SK-MEL-5 (cell line): ENCODE results near the gene ARID2. TPM values are rescaled to one million over a fixed set of nuclear protein-coding genes. Genes with fewer than 3 reads are reported as not detected.

ENCODE experiments used
- DNase-seq: peaks from one replicate; pipeline ENCODE4 v3.0.0-alpha.2; 2016; ENCODE audit warnings: low read depth, low spot score
- in situ Hi-C: cut with HindIII; loops from 2 replicates; pipeline ENCODE4 v1.10.0; 2016; ENCODE audit warnings: low sequenced_read_pairs, high pct_unique_total_duplicates, low pct_unique_long_range_greater_than_20kb
- total RNA-seq: library from RNA; depleted of rRNA; stranded (reverse); fragments of >200 nt; shearing (Covaris generic); gene quantifications from 2 replicates; pipeline ENCODE4 v1.2.3, GENCODE V29; 2014

Gene ARID2
- total RNA-seq, 1 experiment from 2014 or later = 21.9 TPM

- DNase-seq = no peak
- in situ Hi-C loops = no loop called here
These were observed 8.1 kb downstream of the ARID2 start for GRCh38 chr12:45737638-45738037.

DNA sequence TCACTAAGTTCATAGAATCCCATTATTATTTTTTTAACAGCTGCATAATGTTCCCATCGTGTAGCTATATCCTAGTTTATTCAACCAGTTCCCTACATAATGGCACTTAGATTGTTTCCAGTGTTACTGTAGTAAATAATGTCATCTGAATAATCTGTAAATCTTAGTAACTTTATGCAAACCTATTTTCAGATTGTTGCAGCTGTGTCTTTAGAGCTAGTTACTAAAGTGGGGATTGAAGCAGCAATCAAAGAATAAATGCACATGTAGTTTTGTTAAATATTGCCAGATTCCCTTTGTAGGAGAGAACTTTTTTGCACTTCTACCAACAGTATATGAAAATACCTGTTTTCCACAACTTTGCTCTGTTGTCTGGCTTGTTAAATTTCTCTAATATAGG, 13.1 kb downstream of the ARID2 start:
- in situ Hi-C loops = no loop called here
- no peak for DNase-seq

DNA sequence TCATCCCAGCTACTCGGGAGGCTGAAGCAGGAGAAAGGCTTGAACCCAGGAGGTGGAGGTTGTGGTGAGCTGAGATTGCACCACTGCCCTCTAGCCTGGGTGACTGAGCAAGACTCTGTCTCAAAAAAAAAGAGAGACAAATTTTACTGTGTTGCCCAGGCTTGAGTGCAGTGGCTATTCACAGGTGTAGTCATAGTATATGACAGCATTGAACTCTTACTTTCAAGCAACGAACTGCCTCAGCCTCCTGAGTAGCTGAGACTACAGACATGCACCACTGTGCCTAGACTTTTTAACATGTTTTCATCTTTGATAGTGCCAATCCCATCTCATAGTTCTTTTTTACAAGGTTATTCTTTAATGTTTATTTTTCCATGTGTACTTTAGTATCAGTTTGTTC, 13.7 kb downstream of the ARID2 start:
- in situ Hi-C loops = no loop called here
- DNase-seq = no peak

- DNase-seq = peak; percentile 55
- in situ Hi-C loops = no loop called here
These were observed 16.4 kb downstream of the ARID2 start for GRCh38 chr12:45745861-45746277.

GRCh38 chr12:45756666-45757065, 27.2 kb downstream of the ARID2 start:
- DNase-seq = no peak
- in situ Hi-C loops = no loop called here

GRCh38 chr12:45757172-45757571, 27.7 kb downstream of the ARID2 start:
- DNase-seq = no peak
- in situ Hi-C loops = no loop called here

DNA sequence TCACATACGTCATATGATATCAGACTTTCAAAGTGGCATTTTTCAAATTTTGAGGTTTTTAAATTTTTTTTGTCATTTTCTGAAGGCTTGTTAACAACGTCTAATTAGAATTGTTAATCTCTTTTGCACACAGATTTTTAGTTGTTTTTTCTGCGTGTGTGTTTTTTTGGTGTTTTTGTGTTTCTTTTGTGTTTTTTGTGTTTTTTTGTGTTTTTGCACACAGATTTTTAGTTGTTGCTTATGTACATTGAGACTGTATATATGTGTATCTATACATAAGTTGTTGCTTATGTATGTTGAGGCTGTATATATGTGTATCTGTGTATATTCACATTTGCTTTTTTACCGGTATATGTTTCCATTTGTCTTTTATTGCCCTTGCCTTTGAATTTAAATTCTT, 30.8 kb downstream of the ARID2 start:
- in situ Hi-C loops = no loop called here
- DNase-seq = no peak

- DNase-seq = peak; percentile 69
- in situ Hi-C loops = no loop called here
These were observed 32.9 kb downstream of the ARID2 start for GRCh38 chr12:45762185-45763110.

DNA sequence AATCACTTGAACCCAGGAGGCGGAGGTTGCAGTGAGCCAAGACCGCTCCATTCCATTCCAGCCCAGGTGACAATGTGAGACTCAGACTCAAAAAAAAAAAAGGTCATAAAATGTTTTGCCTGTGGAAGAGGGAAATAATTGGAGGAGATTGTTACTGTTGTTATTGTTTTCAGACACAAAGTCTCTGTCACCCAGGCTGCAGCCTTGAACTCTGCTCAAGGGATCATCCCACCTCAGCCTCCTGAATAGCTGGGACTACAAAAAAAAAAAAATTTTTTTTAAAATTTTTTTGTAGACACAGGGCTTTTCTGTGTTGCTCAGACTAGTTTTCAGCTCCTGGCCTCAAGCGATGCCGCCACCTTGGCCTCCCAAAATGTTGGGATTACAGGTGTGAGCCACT, 33.9 kb downstream of the ARID2 start:
- in situ Hi-C loops = no loop called here
- no peak for DNase-seq

- in situ Hi-C loops = no loop called here
- DNase-seq = peak; percentile 72
These were observed 38.7 kb downstream of the ARID2 start for GRCh38 chr12:45768194-45768593.

GRCh38 chr12:45773747-45774146, 44.2 kb downstream of the ARID2 start:
- in situ Hi-C loops = no loop called here
- no peak for DNase-seq

GRCh38 chr12:45774508-45775162, 45.1 kb downstream of the ARID2 start:
- in situ Hi-C loops = no loop called here

DNA sequence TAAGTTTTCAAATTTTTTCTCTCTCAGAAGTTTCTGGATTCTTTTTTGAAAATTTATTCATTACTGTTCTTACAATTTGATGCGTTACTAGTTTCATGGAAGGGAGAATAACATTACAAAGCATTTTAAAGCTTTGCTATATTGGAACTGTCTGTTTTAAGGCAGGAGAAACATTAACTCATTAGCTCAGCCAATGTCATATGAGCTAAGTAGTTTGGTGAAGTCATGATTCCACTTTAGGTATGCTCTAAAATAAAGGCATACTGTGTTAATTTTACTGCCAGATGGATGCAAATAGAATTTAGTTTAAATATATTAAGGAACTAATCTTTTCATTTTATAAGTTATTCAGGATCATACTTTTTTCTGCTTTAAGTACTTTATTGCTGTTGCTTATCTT, 46.0 kb downstream of the ARID2 start:
- no peak for DNase-seq
- in situ Hi-C loops = no loop called here

More at GRCh38 chr12:45774508-45775162, 45.1 kb downstream of the ARID2 start:
- DNase-seq = no peak

DNA sequence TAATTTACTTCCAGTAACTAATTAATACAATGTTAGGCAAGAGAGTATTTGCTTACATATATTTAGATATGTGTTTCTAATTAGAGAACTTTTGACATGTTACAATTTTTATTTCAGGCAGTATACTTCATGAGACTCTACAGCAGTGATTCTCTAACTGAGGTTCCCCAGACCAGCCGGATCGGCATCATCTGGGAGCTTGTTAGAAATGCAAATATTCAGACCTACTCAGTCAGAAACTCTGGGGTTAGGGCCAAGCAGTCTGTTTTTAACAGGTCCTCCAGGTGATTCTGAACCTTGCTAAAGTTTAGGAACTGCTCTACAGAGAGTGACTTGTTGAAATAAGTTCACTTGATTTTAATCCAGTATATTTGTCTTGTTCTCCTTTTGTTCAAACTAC, 46.5 kb downstream of the ARID2 start:
- in situ Hi-C loops = no loop called here
- DNase-seq = no peak

GRCh38 chr12:45779936-45780335, 50.4 kb downstream of the ARID2 start:
- in situ Hi-C loops = no loop called here
- no peak for DNase-seq

DNA sequence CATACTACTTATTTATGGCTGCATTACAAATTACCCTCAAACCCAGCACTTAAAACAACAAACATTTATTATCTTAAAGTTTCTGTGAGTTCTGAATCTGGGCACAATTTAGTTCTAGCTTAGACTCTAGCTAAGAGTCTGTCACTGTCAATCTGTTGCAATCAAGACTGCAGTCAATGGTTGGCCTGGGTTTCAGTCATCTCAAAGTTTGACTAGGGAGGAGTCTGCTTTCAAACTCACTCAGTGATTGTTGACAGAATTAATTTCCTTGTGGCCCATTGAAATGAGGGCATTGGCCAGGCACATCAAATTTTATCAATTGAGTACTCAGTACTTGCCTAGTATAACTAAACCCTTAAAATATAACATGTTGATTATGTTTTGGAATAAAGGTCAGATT, 51.6 kb downstream of the ARID2 start:
- DNase-seq = no peak
- in situ Hi-C loops = no loop called here

- in situ Hi-C loops = no loop called here
- DNase-seq = no peak
These were observed 55.8 kb downstream of the ARID2 start for GRCh38 chr12:45785315-45785714.

DNA sequence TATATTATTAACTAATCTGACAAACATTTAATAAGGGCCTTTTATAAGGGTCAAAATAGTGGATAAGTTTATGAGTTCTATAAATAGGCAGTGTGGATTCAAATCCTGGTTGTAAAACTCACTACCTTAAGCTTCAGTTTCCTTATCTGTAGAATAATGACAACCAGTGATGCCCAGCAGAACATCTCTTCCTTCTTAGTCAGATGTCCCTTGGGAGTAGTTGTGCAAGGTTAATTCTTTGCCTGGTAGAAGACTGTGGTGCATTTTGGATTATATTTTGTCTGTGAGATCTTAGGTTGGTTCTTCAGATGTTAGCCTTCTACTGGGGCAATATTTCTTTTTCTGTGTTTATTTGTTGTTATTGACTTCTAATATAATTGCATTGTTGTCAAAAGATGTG, 59.5 kb downstream of the ARID2 start:
- peak; percentile 63 for DNase-seq
- in situ Hi-C loops = no loop called here

- no peak for DNase-seq
- in situ Hi-C loops = no loop called here
These were observed 64.9 kb downstream of the ARID2 start for GRCh38 chr12:45794422-45794821.
